Activated CD4-positive, alpha-beta memory T cell treated with anti-CD3 and anti-CD28 coated beads, Interleukin-2, amount 10 ng/mL, durations not matched to agents 7 days and 5 days (primary cell): Measurements from ENCODE around the gene IQCN. TPM values are rescaled to one million over a fixed set of nuclear protein-coding genes. Genes with fewer than 3 reads are reported as not detected.

ENCODE experiments used
- CTCF ChIA-PET: fragments of 350-600 bp; sonication (Branson Sonifier 250); formaldehyde crosslinking; loops from one replicate; lab custom pipeline; 2021; ENCODE audit warnings: antibody characterized with exemption, inconsistent platforms; lab: Charles Lee
- POLR2A ChIA-PET: fragments of 350-600 bp; sonication (Branson Sonifier 250); formaldehyde crosslinking; loops from one replicate; lab custom pipeline; 2021; ENCODE audit warnings: antibody characterized with exemption; lab: Charles Lee
- DNase-seq: peaks from one replicate; pipeline ENCODE4 v3.0.0-alpha.2; 2020
- H3K27ac Mint-ChIP-seq: one replicate; pipeline ENCODE4 v1.8.0; 2021; ENCODE audit warnings: mild to moderate bottlenecking, mixed read lengths
- H3K27me3 Mint-ChIP-seq: one replicate; pipeline ENCODE4 v1.8.0; 2021; ENCODE audit warnings: mixed read lengths
- H3K36me3 Mint-ChIP-seq: one replicate; pipeline ENCODE4 v1.8.0; 2021; ENCODE audit warnings: low read depth, mixed read lengths
- H3K4me1 Mint-ChIP-seq: one replicate; pipeline ENCODE4 v1.8.0; 2021; ENCODE audit warnings: mixed read lengths
- H3K4me3 Mint-ChIP-seq: one replicate; pipeline ENCODE4 v1.8.0; 2021; ENCODE audit warnings: mild to moderate bottlenecking, mixed read lengths
- H3K9me3 Mint-ChIP-seq: one replicate; pipeline ENCODE4 v1.8.0; 2021; ENCODE audit warnings: mixed read lengths
- total RNA-seq, 2 experiments: library from RNA; stranded (reverse); gene quantifications; one replicate each; pipeline ENCODE4 v1.2.3, GENCODE V29; 2021

The IQCN gene
- total RNA-seq, 2 experiments from 2014 or later, result 1.6 to 1.7 TPM

DNA sequence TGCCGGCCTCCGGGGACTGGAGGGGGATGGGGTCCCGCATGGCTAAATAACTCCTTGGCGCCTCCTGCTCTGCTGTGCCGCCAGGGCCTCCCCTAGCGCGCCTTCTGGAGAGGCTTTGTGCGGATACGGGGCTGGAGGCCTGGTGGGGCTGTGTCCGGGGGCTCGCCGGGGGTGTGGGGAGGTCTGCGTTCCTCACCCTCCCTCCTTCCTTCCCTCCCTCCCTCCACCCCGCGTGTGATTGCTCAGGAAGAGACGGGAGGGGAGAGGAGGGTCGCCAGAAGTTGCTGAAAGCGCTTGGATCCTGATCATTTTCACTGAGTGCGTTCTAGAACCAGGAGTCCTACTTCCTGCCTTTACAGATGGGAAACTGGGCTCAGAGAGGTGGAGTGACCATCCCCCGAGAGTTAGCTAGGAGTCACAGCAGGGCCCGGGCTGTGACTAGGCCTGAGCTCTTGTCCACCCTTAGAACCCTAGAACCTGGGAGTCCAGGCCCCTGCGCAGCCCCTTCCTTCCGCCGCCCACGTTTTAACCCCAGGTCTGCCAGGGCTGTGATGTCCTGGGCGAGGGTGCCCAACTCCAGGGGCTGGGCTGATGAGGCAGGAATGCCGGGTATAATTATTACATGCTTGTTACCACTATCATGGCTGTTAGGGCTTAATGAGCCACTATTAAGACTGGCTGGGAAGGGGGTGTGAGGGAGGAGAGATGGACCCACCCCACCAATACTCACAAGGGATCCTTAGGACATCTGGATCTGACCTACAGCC, 8.0 kb upstream of the IQCN start:
- Mint-ChIP-seq H3K36me3 (peaks cover 35% of the 10 kb centered on the region), H3K27ac (peak overlapping the region; percentile 92), H3K27me3 (no peaks in the 10 kb centered on the region), H3K4me3 (peak overlapping the region; percentile 84), H3K4me1 (peaks cover 58% of the 10 kb centered on the region), H3K9me3 (peaks cover 2% of the 10 kb centered on the region)
- ChIA-PET CTCF (interaction anchor here (0.5 to 7.6 kb wide), 13 partner anchors 10 to 307 kb away, joined by 3 to 393 read pairs (median 42); partner anchors contain the start of genes GDF15, LSM4 and MPV17L2), POLR2A (interaction anchor here (0.6 to 15.1 kb wide), 25 partner anchors 9 to 433 kb away, joined by 3 to 1184 read pairs (median 5); partner anchors contain the start of genes LSM4, MPV17L2, PIK3R2 and RAB3A)
- peak; percentile 53 for DNase-seq

DNA sequence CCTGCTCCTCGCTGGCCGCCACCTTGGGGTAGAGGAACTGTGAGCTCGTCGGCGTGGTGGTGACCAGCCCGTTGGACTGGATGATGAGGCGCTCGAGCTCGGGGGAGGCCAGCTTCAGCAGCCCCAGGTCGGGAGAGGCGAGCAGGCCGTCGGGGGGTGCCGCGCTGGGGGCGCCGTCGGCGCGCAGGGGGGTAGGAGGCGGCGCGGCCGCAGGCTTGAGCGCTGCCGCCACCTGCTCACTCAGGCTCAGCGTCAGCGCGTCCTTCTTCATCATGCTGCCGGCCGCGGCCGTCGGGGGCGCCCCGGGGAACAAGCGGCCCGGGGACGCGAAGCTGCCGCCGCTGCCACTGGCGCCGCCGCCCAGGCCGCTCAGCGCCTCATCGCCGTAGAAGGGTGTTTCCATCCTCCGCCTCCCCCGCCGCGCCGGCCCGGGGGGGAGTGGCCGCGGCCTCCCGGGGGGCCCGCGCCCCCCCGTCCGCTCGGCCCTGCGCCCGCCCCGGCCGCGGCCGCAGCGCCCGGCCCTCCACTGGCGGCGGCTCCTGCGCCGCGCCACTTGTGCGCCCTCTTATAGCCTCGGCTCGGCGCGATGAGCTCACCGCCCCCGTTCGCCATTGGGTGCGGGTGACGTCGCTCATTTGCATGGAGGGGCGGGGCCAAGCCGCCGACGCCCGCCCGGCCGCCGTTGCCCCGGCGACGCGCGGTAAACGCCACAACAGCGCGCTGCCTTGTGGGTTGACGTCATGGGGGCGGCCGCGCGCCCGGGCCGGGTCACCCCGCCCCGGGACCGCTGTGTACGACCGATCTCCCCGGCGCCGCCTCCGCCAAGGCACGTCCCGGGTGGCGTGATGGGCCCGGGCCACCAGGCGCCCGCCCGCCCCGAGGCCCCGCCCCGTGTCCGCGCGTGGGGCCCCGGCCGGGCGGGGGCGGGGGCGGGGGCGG, 7.1 kb upstream of the IQCN start, which contains the start of gene JUND:
TSS of gene JUND (minus strand) at position 541 of the 939 bp plus-strand sequence. CDS start at position 403, 138 bp downstream.
- no peaks in the 10 kb centered on the region for H3K27me3 Mint-ChIP-seq
- POLR2A ChIA-PET, result interaction anchor here (0.6 to 15.1 kb wide), 36 partner anchors 9 to 771 kb away, joined by 3 to 1184 read pairs (median 4); partner anchors contain the start of genes ELL, FCHO1, LSM4 and MPV17L2
- H3K36me3 Mint-ChIP-seq, result peaks cover 36% of the 10 kb centered on the region
- peaks cover 50% of the 10 kb centered on the region for H3K4me1 Mint-ChIP-seq
- H3K27ac Mint-ChIP-seq, result peak within 1 kb of the TSS; percentile 95
- CTCF ChIA-PET, result interaction anchor here (0.5 to 7.6 kb wide), 17 partner anchors 9 to 1319 kb away, joined by 3 to 393 read pairs (median 5); partner anchors contain the start of genes GDF15, HAUS8, LSM4 and MPV17L2
- peak; percentile 99 for DNase-seq
- peak within 1 kb of the TSS; percentile 98 for H3K4me3 Mint-ChIP-seq
- peaks cover 2% of the 10 kb centered on the region for H3K9me3 Mint-ChIP-seq

DNA sequence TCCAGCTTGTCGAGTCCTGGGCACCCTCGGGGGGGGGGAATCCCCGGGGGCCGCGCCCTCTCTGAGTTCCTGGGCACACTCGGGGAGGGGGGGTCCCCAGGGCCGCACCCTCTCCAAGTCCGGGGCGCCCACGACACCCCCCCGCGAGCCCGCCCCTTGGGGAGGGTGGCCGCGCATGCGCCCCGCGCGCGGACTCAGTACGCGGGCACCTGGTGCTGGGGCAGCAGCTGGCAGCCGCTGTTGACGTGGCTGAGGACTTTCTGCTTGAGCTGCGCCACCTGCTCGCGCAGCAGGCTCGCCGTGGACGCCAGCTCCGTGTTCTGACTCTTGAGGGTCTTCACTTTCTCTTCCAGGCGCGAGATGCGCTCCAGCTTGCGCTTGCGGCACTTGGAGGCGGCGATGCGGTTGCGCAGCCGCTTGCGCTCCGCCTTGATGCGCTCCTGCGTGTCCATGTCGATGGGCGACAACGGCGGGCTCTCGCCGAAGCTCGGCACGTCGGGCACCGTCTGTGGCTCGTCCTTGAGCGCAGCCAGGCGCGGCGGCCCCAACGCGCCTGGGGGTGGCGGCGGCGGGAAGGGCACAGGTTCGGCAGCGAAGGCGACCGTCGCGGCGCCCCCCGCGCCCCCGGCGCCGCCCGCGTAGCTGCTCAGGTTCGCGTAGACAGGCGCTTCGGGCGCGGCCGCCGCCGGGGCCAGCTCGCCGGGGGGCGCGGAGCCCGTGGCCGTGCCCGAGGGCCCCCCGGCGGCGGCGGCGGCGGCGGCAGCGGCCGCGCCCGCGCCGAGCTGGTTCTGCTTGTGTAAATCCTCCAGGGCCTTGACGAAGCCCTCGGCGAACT, 6.2 kb upstream of the IQCN start:
- Mint-ChIP-seq H3K4me3 (peak overlapping the region; percentile 98), H3K27me3 (no peaks in the 10 kb centered on the region), H3K4me1 (peaks cover 51% of the 10 kb centered on the region), H3K36me3 (peaks cover 41% of the 10 kb centered on the region), H3K27ac (peak overlapping the region; percentile 95), H3K9me3 (peaks cover 2% of the 10 kb centered on the region)
- ChIA-PET POLR2A (interaction anchor here (0.6 to 15.1 kb wide), 35 partner anchors 8 to 770 kb away, joined by 3 to 1184 read pairs (median 4); partner anchors contain the start of genes ELL, FCHO1, IL12RB1 and LSM4), CTCF (interaction anchor here (0.7 to 7.6 kb wide), 27 partner anchors 11 to 1205 kb away, joined by 3 to 393 read pairs (median 6); partner anchors contain the start of genes GDF15, HAUS8, LSM4 and MPV17L2)
- peak; percentile 80 for DNase-seq

DNA sequence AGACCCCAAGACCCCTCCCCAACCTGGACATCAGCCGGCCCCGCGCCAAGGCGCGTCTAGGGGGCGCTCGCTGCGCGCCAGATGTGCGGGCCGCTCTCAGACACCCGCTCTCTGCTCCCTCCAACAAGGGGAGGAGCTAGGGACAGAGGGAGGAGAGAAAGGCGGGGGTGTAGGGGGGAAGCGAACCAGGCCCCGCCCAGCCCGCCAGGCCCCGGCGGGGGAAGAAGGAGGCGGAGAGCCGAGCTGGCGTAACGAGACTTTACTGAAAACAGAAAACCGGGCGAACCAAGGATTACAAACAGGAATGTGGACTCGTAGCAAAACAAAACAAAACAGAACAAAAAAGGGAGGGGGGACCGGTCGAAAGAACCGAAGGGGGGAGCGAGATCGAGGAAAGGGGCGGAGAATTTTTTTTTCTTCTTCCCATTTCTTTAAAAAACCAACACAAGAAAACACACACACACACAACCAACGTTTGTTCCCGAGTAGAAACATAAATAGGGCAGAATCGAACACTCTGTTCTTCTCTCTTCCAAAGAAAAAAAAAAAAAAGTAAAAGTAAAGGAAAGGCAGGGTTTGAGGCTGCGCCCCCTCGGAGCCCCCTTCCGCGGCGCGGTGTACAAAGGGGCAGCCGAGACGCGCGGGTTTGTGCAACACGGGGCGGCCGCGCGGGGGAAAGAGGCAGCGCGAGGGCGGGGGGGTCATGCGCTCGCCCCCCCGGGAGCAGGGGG, 5.4 kb upstream of the IQCN start:
- peaks cover 43% of the 10 kb centered on the region for H3K36me3 Mint-ChIP-seq
- peak; percentile 94 for DNase-seq
- peaks cover 51% of the 10 kb centered on the region for H3K4me1 Mint-ChIP-seq
- no peaks in the 10 kb centered on the region for H3K9me3 Mint-ChIP-seq
- H3K4me3 Mint-ChIP-seq, result peak overlapping the region; percentile 98
- ChIA-PET CTCF (interaction anchor here (0.5 to 7.6 kb wide), 47 partner anchors 8 to 858 kb away, joined by 3 to 393 read pairs (median 4); partner anchors contain the start of genes COPE, DDX49, GDF15 and LSM4), POLR2A (interaction anchor here (0.6 to 15.1 kb wide), 26 partner anchors 10 to 788 kb away, joined by 3 to 1184 read pairs (median 5); partner anchors contain the start of genes IL12RB1, LSM4, MPV17L2 and PGPEP1)
- H3K27me3 Mint-ChIP-seq, result no peaks in the 10 kb centered on the region
- peak overlapping the region; percentile 95 for H3K27ac Mint-ChIP-seq

DNA sequence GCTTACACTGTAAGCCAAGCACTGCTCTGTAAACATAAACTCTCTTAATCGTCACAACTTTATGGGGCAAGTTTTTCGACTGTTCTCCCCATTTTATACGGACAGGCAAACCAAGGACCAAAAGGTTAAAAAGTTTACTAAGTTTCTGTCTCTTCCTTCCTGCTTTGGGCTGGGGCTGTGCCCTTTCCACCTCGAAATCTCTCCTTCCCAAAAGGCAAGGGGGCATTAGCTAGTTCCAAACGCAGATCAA, 4.9 kb upstream of the IQCN start:
- peaks cover 48% of the 10 kb centered on the region for H3K36me3 Mint-ChIP-seq
- H3K27me3 Mint-ChIP-seq, result no peaks in the 10 kb centered on the region
- H3K27ac Mint-ChIP-seq, result peak overlapping the region; percentile 95
- DNase-seq, result no peak
- H3K4me3 Mint-ChIP-seq, result peak overlapping the region; percentile 98
- POLR2A ChIA-PET, result interaction anchor here (0.6 to 15.1 kb wide), 17 partner anchors 9 to 788 kb away, joined by 3 to 1184 read pairs (median 5); partner anchors contain the start of genes LSM4, MPV17L2, PGPEP1 and RAB3A
- CTCF ChIA-PET, result interaction anchor here (0.6 to 7.6 kb wide), 37 partner anchors 8 to 640 kb away, joined by 3 to 393 read pairs (median 6); partner anchors contain the start of genes COPE, DDX49, GDF15 and LSM4
- H3K4me1 Mint-ChIP-seq, result peaks cover 53% of the 10 kb centered on the region
- no peaks in the 10 kb centered on the region for H3K9me3 Mint-ChIP-seq

DNA sequence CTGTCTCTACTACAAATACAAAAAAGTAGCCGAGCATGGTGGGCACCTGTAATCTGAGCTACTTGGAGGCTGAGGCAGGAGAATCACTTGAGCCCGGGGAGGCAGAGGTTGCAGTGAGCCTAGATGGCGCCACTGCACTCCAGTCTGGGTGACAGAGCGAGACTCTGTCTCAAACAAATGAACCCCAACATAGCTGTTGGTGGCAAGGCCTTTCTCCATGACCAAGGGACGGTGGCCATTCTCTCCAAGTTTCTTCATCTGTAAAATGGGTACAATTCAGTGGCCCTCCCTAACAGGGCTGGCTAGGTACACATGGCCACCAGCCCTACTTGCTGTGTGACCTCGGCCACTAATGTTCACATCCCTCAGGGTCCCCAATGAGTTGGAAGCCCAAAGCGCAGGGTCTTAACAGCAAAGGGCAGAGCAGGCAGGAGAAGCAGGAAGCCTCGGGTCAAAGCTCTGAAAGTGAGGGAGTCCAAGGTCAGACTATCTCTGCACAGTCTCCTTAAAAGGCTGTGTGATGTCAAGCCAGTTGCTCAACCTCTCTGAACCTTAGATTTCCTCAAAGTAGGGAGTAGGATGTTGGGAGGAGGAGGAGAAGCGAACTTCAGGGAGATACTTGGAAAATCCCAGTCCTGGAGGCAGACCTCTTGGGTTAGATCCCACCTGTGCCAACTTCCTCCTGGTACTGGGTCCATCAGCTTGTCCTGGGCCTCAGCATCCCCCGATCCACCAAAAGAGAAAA, 4.4 kb upstream of the IQCN start:
- no peaks in the 10 kb centered on the region for H3K27me3 Mint-ChIP-seq
- H3K4me1 Mint-ChIP-seq, result peaks cover 53% of the 10 kb centered on the region
- no peaks in the 10 kb centered on the region for H3K9me3 Mint-ChIP-seq
- CTCF ChIA-PET, result interaction anchor here (0.6 to 7.6 kb wide), 35 partner anchors 7 to 641 kb away, joined by 3 to 393 read pairs (median 5); partner anchors contain the start of genes COPE, DDX49, GDF15 and LRRC25
- DNase-seq, result peak; percentile 61
- peak overlapping the region; percentile 98 for H3K4me3 Mint-ChIP-seq
- H3K27ac Mint-ChIP-seq, result peak overlapping the region; percentile 95
- H3K36me3 Mint-ChIP-seq, result peaks cover 48% of the 10 kb centered on the region
- POLR2A ChIA-PET, result interaction anchor here (0.9 to 15.1 kb wide), 15 partner anchors 9 to 139 kb away, joined by 3 to 1184 read pairs (median 10); partner anchors contain the start of genes LSM4, MPV17L2, PGPEP1 and RAB3A

DNA sequence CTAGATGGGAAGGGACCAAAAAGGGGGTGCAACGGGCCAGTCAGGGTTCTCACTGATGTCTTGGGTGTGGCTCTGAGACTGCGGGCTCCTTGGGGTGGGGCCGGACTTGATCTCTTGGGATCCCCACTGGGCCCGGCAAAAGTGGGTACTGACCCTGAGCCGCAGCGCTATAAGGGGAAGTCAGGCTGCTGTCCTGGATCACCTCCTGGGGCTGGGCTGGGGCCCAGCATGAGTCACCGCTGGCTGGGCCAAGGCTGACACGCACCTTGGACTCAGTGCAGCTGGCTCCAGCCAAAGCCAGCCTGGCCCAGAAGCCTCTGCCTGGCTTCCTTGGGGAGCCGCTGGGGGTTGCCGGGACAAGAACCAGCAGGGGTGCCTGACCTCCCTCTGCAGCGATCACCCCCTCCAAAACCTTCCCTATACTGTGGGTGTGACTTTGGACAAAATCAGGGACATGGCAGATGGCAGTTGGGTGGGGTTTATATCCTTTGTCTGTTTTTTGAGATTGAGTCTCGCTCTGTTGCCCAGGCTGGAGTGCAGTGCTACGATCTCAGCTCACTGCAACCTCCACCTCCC, 617 bp upstream of the IQCN start:
- ChIA-PET POLR2A (interaction anchor here (1.2 to 15.1 kb wide), 4 partner anchors 18 to 184 kb away, joined by 3 to 1184 read pairs (median 356); partner anchors contain the start of gene LSM4), CTCF (interaction anchor here (0.8 to 7.2 kb wide), 3 partner anchors 47 to 53 kb away, joined by 3 to 263 read pairs (median 5); partner anchors contain the start of gene LSM4)
- Mint-ChIP-seq H3K27me3 (no peaks in the 10 kb centered on the region), H3K36me3 (peaks cover 45% of the 10 kb centered on the region), H3K4me3 (no peak overlapping the region), H3K9me3 (no peaks in the 10 kb centered on the region), H3K27ac (no peak overlapping the region), H3K4me1 (peaks cover 38% of the 10 kb centered on the region)
- no peak for DNase-seq

DNA sequence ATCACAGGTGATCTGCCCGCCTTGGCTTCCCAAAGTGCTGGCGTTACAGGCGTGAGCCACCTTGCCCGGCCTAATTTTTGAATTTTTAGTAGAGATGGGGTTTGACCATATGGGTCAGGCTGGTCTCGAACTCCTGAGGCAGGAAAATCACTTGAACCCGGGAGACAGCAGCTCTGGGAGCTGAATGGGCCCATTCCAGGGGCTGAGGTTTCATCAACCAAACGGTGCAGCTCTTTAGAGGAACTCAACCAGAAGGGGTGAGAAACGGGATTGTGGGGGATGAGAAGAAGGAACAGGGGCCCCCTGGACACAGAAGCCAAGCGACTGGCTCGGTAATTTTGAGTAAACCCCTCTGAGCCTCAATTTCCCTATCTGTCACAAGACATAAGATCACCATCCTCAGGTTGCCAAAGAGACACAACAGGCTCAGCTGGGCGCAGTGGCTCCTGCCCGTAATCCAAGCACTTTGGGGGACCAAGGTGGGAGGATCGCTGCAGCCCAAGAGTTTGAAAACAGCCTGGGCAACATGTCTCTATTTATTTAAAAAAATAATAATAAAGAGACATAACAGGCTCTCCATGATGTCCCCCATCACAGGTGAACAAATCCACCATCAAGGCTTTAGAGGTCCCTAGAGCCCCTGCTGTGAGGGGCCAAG, 562 bp downstream of the IQCN start:
- no peak overlapping the region for H3K27ac Mint-ChIP-seq
- no peaks in the 10 kb centered on the region for H3K9me3 Mint-ChIP-seq
- no peak overlapping the region for H3K4me3 Mint-ChIP-seq
- peaks cover 31% of the 10 kb centered on the region for H3K4me1 Mint-ChIP-seq
- POLR2A ChIA-PET, result interaction anchor here (0.6 to 15.1 kb wide), 4 partner anchors 19 to 155 kb away, joined by 3 to 1184 read pairs (median 4); partner anchors contain the start of gene LSM4
- DNase-seq, result no peak
- H3K27me3 Mint-ChIP-seq, result no peaks in the 10 kb centered on the region
- CTCF ChIA-PET, result interaction anchor here (0.8 to 5.6 kb wide), 4 partner anchors 30 to 54 kb away, joined by 3 to 43 read pairs (median 4); no protein-coding TSS in a partner anchor
- peaks cover 34% of the 10 kb centered on the region for H3K36me3 Mint-ChIP-seq

DNA sequence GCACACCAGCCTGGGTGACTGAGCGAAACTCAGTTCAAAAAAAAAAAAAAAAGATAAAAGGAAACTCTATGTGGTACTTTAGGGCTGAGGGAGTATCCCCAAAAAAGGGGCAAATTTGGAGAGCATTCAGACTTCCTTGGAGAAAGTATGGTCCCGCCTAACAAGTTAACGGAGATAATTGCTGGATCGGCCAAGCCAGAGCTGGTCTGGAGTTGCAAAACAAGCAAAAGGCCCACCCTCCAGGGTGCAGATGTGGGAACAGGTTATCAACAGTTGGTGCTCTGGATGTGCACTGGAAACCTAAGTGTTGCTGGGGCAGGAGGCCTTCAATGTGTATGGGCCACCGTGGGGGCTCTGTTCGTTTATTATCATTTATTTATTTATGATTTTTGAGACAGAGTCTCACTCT, 2.8 kb downstream of the IQCN start:
- POLR2A ChIA-PET, result interaction anchor here (0.9 to 1.2 kb wide), 3 partner anchors 9 to 12 kb away, joined by 3 to 6 read pairs (median 4); partner anchors contain the start of gene JUND
- peaks cover 20% of the 10 kb centered on the region for H3K36me3 Mint-ChIP-seq

More for the DNA sequence above, 2.8 kb downstream of the IQCN start:
- CTCF ChIA-PET, result interaction anchor here (0.9 to 5.6 kb wide), 7 partner anchors 8 to 90 kb away, joined by 3 to 43 read pairs (median 4); partner anchors contain the start of gene LSM4
- Mint-ChIP-seq H3K4me3 (no peak overlapping the region), H3K27me3 (no peaks in the 10 kb centered on the region), H3K4me1 (peaks cover 17% of the 10 kb centered on the region), H3K9me3 (no peaks in the 10 kb centered on the region), H3K27ac (no peak overlapping the region)
- no peak for DNase-seq
